Mononuclear cell (primary cell): ENCODE data around the gene FNBP1. TPM values are rescaled to one million over a fixed set of nuclear protein-coding genes. Genes with fewer than 3 reads are reported as not detected.

ENCODE experiments used
- H3K27me3 ChIP-seq: 2 replicates; pipeline ENCODE4 v1.6.0; 2011; ENCODE audit warnings: low read length, control low read depth; ENCODE audit not compliant: insufficient read depth
- H3K4me1 ChIP-seq: 2 replicates; pipeline ENCODE4 v1.5.1; 2011; ENCODE audit warnings: mild to moderate bottlenecking, low read length, control low read depth; ENCODE audit not compliant: insufficient read depth
- H3K4me3 ChIP-seq: 2 replicates; pipeline ENCODE4 v1.5.1; 2011; ENCODE audit warnings: mild to moderate bottlenecking, low read length, moderate library complexity
- H3K9me3 ChIP-seq: 2 replicates; pipeline ENCODE4 v1.5.1; 2011; ENCODE audit warnings: low read depth, mild to moderate bottlenecking, control low read depth, low read length
- total RNA-seq: library from RNA; depleted of rRNA; stranded (reverse); fragments of >200 nt; gene quantifications from one replicate; pipeline ENCODE4 v1.2.3, GENCODE V29; 2012

FNBP1 gene
- total RNA-seq, 1 donor, result 193 TPM

DNA sequence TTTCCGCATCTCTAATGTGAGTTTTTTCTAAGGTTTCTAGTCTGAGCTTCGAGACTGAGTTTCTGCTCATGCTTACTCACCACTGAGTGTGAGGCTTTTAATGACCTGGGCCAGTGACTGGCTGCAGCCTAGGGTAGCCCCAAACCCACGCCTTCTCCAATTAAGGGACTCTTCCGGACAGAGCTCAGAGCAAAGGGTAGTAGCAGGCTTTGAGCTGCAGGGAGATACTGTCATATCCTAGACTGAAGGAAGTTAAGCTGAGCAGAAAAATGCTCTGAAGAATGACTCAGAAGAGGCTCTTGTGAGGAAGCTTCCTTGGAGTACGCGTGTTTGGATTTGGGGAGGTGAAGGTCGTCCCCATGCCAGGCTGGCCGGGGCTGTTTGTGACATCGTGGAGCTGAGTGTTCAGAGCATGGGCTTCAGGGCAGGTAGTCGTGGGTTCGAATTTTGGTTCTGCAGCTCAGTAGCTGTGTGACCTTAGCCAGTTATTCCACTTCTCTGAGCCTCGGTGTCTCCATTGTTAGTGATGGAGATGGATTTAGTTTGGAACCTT lies 204.2 kb downstream of the FNBP1 start:
- H3K4me3 ChIP-seq, result no peak overlapping the region
- no peaks in the 10 kb centered on the region for H3K27me3 ChIP-seq
- H3K4me1 ChIP-seq, result peaks cover 44% of the 10 kb centered on the region
- H3K9me3 ChIP-seq, result no peaks in the 10 kb centered on the region

Other genes starting within 250 kb of the FNBP1 start
- gene TOR1B, start 240.0 kb downstream of the FNBP1 start, total RNA-seq, result 12.3 TPM
- 20.3 TPM for gene TOR1A, start 219.1 kb downstream of the FNBP1 start, total RNA-seq
- 169 TPM for gene C9orf78, start 207.9 kb downstream of the FNBP1 start, total RNA-seq
- 17.1 TPM for gene USP20, start 207.7 kb downstream of the FNBP1 start, total RNA-seq
- 19.8 TPM for gene GPR107, start 10.7 kb upstream of the FNBP1 start, total RNA-seq
- 0.42 TPM for gene NCS1, start 129.2 kb upstream of the FNBP1 start, total RNA-seq
- not detected for gene HMCN2, start 222.6 kb upstream of the FNBP1 start, total RNA-seq